ENCODE results near the gene RMRP.
"Not testable (repeated sequence)": the region's sequence is repeated elsewhere in the genome, so short reads cannot be mapped to it uniquely, and the experiment has no call there.

Gene RMRP

DNA sequence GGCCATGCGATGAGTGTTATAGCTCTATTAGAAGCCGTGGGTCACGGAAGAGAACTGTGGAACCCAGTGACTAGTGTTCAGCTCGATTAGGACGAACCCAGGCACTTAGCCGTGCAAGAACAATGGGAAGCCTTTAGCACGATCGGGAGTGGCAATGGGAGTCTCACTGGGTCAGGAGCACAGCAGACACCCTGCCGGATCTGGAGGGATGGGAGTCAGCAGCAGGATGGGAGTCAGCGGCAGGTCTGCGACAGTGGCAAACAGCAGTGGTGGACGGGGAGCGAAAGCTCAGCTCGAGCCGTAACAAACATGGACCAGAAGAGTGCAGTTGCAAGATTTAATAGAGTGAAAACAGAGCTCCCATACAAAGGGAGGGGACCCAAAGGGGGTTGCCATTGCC is 17.4 kb downstream of the RMRP start:
- DNase-seq, result not testable (repeated sequence)

DNA sequence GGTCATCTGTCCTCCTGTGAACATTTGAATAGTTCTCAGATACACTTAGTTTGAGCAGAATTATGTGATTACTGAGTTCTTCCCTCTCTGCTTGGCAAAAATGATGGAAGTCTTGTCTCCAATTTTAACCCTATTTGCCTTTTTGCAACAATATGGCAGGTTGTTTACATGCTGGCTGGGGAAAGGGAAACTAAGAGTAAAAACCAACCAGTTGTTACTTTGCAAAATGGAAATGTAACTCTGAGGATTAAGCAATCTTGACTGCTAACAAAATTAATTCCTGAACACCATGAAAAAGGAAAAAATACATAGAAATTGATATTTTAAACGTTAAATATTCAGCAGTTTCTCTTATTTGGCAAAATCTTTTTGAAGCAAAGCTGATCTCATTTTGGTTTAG is 18.2 kb downstream of the RMRP start:
- DNase-seq, result no peak

DNA sequence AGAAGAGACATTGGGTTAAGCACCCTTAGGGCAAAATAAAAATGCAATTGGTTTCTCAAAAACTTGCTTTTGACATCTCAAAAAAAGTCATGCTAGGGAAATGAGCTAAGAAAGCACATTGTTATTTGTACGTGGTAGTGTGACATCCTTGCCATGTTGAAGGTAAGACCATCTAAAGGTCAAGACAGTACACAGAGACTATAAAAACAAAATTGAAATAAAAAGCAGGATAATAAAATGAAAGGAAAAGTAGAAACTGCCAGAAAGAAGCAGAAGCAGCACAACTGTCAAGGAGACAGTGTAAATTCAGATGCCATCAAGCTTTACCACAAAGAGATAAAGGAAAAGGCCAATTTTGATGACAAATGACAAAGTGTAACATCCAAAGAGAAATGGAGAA is 18.6 kb downstream of the RMRP start:
- DNase-seq, result not testable (repeated sequence)

DNA sequence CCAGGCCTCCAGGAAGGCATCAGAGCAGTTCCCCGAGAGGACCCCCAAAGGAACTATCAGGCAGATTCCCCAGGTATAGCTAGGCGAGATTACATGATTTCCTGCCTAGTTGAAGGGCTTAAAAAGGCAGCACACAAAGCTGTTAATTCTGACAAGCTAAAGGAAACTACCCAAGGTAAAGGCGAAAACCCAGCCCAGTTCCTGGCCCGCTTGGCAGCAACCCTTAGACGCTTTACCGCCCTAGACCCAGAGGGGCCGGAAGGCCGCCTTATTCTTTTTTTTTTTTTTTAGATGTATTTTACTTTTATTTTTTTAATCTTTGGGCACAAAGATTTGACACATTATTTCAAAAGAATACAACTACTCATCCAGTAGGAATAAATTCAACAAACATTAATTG is 19.1 kb downstream of the RMRP start:
- not testable (repeated sequence) for DNase-seq

DNA sequence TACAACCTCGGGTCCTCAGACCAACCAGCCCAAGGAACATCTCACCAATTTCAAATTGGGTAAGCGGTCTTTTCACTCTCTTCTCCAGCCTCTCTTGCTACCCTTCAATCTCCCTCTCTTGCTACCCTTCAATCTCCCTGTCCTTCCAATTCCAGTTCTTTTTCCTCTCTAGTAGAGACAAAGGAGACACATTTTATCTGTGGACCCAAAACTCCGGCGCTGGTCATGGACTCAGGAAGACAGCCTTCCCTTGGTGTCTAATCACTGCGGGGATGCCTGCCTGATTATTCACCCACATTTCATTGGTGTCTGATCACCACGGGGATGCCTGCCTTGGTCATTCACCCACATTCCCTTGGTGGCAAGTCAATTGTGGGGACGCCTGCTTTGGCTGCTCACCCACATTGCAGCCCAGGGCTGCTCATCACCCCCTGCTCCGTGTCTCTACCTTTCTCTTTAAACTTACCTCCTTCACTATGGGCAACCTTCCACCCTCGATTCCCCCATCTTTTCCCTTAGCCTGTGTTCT is 20.3 kb downstream of the RMRP start:
- not testable (repeated sequence) for DNase-seq

DNA sequence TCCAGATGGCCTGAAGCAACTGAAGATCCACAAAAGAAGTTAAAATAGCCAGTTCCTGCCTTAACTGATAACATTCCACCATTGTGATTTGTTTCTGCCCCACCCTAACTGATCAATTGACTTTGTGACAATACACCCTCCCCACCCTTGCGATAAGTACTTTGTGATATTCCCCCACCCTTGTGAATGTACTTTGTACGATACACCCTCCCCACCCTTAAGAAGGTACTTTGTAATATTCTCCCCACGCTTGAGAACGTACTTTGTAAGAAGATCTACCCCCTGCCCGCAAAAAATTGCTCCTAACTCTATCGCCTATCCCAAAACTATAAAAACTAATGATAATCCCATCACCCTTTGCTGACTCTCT is 21.0 kb downstream of the RMRP start:
- DNase-seq, result not testable (repeated sequence)

DNA sequence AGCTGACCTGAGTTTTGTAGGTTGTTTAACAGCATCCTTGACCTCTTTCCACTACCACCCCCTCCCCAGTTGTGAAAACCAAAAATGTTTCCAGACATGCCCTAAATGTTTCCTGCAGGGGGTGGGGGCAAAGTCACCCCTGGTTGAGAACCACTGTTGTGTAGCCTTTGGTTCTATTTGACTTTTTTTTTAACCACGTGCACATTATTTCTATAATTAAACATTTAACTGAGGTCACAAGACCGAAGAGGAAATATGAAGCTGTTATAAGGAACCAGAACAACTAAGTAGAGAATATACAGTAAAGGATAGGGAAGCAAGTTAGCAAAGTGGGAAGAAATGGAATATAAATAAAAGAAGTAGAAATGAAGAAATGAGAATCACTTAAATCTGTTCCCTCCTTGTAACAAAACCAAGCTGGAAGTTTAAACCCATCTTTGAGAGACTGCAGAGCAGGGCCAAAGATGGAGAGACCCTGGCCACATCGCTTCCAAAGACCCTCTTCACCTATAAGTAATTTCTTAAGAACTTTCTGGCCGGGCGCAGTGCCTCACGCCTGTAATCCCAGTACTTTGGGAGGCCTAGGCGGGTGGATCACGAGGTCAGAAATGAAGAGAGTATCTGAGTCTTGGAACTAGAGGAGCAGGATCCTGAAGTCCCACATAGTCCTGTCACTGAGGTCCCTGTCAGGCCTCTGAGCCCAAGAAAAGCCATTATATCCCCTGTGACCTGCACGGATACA is 21.5 kb downstream of the RMRP start:
- no peak for DNase-seq

DNA sequence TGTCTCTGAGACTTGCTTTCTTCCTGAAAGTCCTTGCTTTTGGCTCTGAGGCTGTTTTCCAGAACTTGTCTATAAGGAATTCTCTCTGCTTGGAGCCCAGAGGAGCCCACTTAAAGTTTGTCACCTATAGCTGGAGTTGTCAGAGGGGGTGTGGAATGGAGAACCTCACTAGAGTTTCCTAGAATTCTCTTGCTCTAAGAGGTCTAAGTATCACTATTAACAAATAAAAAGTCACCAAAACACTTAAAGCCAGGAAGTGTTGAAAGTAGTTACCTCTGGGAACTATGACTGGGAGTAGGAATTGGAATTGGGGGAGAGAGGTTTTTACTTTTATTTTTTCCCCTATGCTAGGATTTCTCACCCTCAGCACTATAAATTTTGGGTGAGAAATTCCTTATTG is 22.1 kb downstream of the RMRP start:
- no peak for DNase-seq

DNA sequence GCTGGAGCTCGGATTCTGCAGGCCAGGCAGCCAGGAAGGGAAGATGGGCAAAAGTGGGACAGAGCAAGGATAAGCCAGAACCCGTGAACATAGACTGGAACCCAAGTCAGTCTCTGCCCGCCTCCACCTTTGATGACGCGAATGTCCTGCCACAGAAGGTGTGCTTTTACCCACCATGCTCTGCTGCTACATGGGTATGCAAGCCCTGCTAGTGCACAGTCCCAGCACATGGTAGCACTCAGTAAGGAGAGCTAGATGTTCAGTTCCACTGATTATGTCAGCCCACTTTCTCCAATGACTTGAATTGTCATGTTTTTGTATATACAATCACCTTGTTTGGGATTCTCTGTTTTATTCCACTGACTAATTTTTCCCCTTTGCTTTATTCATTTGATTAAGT is 28.2 kb downstream of the RMRP start:
- no peak for DNase-seq

DNA sequence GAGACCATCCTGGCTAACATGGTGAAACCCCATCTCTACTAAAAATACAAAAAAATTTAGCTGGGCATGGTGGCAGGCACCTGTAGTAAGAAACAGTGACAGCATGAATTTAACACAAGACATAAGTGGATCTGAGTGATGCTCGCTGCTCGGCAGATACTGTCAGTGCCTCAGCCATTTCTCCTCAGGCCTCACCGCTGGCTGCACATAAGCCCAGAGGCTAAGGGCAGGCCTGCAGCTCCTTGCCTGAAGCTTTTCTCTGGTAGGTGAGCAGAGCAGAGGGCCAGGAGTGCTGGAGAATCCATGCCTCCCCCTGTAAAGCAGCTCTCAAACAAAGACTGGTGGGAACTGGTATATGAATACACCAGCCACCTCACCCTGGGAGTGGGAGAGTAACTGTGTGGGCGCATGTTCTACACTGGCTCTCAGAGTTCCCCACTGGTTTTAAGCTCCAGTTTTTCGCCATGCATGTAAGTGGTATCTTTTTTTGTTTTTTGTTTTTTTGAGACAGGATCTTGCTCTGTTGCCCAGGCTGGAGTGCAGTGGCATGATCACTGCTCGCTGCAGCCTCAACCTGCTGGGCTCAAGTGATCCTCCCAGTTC is 29.3 kb downstream of the RMRP start:
- DNase-seq, result no peak

DNA sequence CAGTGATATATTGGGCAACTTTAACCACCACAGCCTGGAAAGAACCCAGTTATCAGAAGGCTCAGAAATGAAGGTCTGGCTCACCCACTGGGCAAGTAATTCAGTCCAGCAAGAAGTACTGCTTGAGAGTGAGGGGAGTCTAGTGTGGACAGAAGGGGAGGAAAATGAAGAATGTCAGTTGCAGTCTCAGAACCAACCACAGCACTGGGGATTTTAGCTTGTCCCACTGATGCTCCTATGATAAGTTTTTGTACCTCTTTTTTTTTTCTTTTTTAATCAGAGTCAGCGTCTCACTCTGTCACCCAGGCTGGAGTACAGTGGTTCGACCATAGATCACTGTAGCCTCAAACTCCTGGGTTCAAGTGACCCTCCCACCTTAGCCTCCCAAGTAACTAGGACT is 30.2 kb downstream of the RMRP start:
- no peak for DNase-seq

DNA sequence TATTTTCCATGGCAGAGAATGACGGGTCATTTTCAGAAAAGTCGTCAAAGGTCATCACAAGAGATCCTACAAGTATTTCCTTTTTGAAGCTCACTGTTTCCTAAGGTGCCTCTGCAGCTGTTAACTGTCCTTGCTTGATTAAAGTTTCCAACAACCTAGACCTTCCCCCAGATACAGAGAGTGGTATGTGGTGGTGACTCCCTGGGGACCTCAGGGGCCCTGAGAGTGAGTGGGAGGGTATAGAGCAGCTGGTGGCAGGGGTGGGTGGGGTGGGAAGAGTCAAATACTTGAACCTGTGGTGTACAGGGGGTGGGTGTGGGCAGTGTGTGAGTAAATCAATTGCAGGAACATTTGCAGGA is 38.0 kb downstream of the RMRP start:
- no peak for DNase-seq

DNA sequence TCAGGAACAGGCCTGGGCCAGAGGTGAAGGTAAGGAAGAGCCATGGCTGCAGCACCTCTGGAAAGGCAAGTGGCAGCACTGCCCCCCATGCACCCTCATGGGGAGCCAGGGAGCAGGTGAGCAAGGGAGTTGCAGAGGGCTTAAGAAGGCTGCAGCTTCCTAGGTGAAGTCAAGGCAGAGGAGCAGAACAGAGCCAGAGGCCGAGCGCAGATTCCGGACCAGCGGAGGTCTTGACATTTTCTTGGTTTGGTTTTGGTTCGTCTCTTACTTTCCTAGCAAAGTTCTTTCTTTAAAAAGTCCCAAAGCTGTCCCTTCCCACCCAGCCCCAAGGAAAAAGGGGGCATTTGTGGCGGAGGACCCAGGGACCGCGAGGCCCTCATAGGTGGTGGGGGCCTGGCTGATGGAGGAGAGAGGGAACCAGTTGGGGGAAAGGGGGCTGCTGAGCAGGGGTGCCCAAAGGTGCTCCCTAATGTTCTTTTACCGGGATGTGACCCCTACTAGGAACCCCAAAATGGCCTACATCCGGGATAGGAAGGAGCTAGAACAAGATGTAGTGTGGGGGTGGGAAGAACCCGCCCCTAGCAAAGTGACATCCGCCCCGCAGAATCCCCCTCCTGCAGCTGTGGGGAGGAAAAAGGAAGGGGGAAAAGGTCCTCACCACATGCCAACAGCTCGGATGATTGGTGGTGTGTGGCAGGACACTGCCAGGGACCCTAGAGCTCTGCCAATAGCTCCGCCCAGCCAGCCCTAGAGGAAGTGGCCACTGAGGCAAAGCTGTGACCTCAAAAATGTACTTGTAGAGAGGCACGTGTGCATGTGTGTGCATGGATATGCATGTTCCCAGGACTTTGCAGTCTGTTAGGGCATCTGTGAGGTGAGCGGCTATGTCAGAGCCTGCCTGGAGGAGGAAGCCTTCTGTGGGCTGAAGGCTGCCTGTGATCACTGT is 38.7 kb downstream of the RMRP start:
- no peak for DNase-seq

DNA sequence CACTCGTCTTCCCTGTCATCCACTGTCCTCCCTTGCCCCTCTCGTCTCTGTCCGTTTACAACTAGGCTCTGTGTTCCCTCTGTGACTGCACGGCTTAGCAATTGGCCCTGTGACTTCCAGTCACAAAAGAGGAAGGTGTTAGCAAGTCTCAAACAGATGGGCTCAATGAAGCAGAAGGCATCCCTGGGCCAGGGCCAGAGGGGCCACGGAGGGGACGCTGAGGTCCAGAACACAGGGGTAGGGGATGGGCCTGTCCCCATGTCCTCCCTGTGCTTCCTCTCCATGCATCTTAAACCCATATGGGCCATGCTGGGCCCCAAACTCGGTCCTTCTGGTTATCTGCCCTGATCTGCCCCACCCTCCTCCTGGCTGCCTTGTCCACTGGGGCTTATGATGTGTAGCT is 39.5 kb downstream of the RMRP start, which contains the start of gene CD72:
CD72 (minus strand) TSS at position 89 of the 403 bp plus-strand sequence. CDS start 110 bp downstream, outside the sequence.
- no peak for DNase-seq

DNA sequence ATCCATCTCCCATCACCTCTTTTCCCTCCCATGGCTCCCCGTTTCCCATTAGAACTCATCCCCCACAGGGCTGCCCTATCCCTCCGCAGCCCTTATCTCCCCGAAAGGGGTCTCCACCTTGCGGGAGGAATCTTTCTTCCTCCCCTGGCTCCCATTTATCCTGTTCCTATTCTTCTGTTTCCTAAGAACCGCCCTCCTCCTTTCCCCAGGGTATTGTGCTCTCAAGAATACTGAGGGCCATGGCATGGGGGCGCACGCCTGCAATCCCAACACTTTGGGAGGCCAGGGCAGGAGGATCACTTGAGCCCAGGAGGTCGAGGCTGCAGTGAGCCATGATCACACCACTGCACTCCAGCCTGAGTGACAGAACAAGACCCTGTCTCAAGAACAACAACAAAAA is 40.3 kb downstream of the RMRP start:
- no peak for DNase-seq

DNA sequence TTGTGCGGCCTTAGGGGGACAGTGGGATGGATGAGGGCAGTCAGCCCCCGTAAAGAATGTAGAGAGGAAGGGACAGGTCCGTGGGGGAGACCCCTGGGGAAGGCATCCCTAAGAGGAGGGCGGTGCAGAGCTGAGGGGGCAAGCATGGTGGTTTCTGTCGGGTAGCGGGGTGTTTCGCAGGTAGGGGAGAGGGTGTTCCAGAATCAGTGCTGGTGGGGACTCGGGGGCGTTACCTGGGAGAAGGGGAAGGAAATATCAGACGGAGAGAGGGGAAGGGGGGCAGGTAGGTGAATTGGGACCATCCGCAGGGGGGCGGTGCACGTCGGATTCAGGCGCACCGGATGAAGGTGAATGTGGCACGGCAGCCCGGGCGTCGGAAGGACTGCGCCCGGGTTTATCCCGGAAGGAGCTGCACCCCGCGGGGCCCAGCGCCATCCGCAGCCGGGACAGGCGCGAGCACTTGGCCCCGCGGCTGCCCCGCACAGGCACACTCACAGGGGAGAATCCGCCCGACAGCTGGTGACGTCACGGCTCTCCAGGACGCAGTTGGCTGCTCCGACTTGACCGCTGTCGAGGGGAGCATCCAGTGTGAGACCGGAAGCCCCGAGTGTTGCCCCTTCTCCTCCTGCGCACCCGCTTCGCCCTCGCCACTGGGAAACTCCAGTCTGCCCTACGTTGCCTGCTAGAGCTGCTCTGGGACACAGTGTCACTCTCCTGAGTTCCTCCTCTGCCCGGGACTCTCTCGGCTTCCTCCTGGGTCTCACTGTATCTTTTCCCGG is 40.9 kb downstream of the RMRP start:
- no peak for DNase-seq

DNA sequence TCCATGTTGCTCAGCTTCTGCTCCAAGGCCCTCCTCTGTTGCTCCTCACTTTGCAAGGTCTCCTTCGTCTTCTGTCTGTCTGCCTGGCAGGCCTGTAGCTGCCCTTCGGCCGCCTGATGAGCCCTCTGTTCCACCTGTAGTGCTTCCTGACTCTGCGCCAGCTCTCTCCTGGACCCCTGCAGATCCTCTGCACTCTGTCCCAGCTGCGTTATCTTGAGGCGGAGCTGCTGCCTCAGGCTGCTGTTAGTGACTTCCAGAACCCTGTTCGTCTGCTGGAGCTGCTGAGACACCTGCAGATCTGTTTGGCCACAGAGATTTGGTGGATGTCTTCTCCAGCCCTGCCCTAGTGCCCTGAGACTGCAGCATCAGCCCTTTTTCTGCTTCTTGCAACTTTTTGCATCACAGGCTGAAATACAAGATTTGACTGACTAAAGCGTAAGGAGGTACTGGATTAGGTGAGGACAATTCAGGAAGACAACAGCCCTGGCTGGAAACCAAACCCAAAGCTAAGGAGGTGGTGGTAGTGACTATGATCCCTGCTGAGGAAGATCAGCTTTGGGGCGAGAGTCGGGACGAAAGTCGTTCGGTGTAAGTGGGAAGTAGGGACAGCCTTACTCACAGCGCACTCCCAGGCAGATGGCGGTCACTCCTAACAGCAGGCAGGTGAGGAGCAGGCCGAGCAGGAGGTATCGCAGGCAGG is 41.7 kb downstream of the RMRP start:
- DNase-seq, result no peak

DNA sequence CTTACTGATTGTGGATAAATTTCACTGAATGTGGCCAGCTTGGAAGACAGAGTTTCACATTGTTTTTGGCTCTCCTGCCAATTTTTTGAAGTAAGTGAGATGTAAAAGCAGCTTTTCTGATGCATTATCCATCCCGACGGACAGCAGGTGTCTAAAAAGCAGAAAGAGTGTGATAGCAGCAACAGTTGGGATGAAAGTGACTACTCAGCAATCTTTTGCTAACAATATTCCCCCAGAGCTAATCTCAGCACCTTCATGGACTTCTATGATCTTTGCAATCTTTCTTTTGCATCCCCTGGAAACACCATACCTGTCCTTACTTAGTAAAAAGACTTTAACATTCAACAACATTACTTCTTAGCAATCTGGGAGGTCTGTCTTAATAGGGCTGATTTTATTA is 45.0 kb downstream of the RMRP start:
- DNase-seq, result no peak

DNA sequence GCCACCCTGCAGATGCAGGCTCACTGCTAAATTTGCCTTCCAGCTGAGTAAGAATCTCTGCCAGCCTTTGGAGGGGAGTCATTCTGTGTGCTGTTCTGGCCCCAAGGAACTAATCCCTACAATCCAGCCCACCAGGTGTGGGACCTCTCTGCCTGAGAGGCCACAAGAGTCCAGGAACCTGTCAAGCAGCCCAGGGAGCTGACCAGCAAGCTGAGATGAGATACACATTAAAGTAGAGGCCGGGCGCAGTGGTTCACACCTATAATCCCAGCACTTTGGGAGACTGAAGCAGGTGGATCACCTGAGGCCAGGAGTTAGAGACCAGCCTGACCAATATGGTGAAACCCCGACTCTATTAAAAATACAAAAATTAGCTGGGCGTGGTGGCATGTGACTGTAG is 45.8 kb downstream of the RMRP start:
- DNase-seq, result not testable (repeated sequence)

DNA sequence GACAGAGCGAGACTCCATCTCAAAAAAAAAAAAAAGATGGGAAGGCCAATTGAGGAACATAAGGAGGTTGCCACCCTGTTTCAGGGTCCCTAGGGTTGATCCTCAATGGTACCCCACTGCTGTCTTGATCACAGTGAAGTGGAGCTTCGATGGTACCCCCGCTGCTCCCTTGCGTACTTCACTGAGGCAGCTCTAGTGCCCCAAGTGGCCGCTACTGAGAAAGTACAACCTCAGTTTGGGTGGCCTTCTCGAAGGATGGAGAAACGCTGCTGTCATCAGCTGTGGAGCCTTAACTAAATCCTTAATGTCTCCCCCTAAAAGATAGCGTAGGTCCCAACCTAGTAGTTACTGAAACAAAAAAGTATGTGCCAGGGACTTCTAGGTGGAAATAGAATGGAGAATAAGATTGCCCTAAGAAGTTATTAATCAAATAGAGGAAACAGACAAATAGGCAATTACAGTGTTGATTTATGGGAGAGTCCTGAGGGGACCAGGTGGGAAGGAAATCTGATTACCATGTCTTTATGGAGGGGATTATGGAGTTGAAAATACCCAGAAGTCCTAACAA is 46.5 kb downstream of the RMRP start:
- DNase-seq, result no peak

DNA sequence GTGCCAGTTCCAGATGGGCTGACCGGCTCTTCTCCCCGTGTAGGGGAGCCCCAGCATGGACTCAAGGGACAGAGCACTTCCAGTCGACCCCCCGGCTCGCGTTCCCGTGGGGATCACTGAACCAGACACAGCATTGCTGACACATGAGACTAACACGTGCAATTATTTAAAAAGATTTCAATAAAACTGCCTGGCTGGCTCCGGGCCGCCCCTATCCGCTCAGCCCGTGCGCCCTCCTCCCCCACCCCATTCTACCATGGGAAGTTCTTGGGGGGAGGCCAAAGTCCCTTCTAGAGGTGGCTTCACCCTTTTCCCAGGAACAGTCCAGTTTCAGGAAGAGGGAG is 48.0 kb downstream of the RMRP start:
- no peak for DNase-seq

Data from NCI-H1105 (cell line).